DOHH2 (cell line): ENCODE results near the gene ZNF154.

ENCODE experiments used
- H3F3A ChIP-seq: fragments of 200-600 bp; sonication (generic), shearing (Covaris generic); 2 replicates; pipeline ENCODE4 v1.6.0; 2016; ENCODE audit warnings: antibody characterized with exemption, mild to moderate bottlenecking; ENCODE audit not compliant: control insufficient read depth, insufficient read depth
- H3K27ac ChIP-seq: fragments of 200-600 bp; sonication (generic); 2 replicates; pipeline ENCODE4 v1.5.1; 2014; ENCODE audit warnings: low read depth, mild to moderate bottlenecking, low read length, moderate library complexity
- H3K27me3 ChIP-seq: fragments of 200-600 bp; sonication (generic); 2 replicates; pipeline ENCODE4 v1.6.1; 2014; ENCODE audit warnings: mild to moderate bottlenecking, low read length, mixed read lengths; ENCODE audit not compliant: control insufficient read depth
- H3K36me3 ChIP-seq: fragments of 200-600 bp; sonication (generic); 2 replicates; pipeline ENCODE4 v1.6.1; 2014; ENCODE audit warnings: mild to moderate bottlenecking, low read length, moderate library complexity, mixed read lengths; ENCODE audit not compliant: control insufficient read depth
- H3K4me1 ChIP-seq: fragments of 200-600 bp; sonication (generic); 2 replicates; pipeline ENCODE4 v1.6.1; 2014; ENCODE audit warnings: mild to moderate bottlenecking, low read length, mixed read lengths; ENCODE audit not compliant: control insufficient read depth
- H3K4me2 ChIP-seq: fragments of 200-600 bp; sonication (generic); 2 replicates; pipeline ENCODE4 v1.6.0; 2014; ENCODE audit warnings: mild to moderate bottlenecking, low read length, moderate library complexity
- H3K4me3 ChIP-seq: fragments of 200-600 bp; sonication (generic); 2 replicates; pipeline ENCODE4 v1.5.1; 2014; ENCODE audit warnings: mild to moderate bottlenecking, low read length, mixed read lengths
- H3K79me2 ChIP-seq: fragments of 200-600 bp; sonication (generic); 2 replicates; pipeline ENCODE4 v1.6.1; 2014; ENCODE audit warnings: mild to moderate bottlenecking, low read length, mixed read lengths; ENCODE audit not compliant: control insufficient read depth
- H3K9me2 ChIP-seq: fragments of 200-600 bp; sonication (generic); replicated peaks from 2 replicates; pipeline ENCODE4 v1.6.1; 2014; ENCODE audit warnings: mild to moderate bottlenecking, low read length, mixed read lengths; ENCODE audit not compliant: control insufficient read depth
- H3K9me3 ChIP-seq: fragments of 200-600 bp; sonication (generic); 2 replicates; pipeline ENCODE4 v1.6.1; 2014; ENCODE audit warnings: antibody characterized with exemption, low read length, mixed read lengths; ENCODE audit not compliant: control insufficient read depth, insufficient read depth
- H4K20me1 ChIP-seq: fragments of 200-600 bp; sonication (generic); 2 replicates; pipeline ENCODE4 v1.6.0; 2014; ENCODE audit warnings: low read depth, mild to moderate bottlenecking, antibody characterized with exemption, low read length, moderate library complexity; ENCODE audit not compliant: control insufficient read depth, insufficient read depth
- EZH2phosphoT487 ChIP-seq: fragments of 200-600 bp; sonication (generic); IDR thresholded peaks from 2 replicates; pipeline ENCODE4 v1.6.1; 2017; ENCODE audit warnings: borderline replicate concordance, mild to moderate bottlenecking, antibody characterized with exemption, low read length, moderate library complexity, mixed read lengths
- TF ChIP-seq, protein P1 (sequence below): fragments of 200-600 bp; sonication (generic); IDR thresholded peaks from one replicate; pipeline ENCODE4 v1.5.1; 2014; ENCODE audit warnings: antibody characterized with exemption, mild to moderate bottlenecking, low read depth, low read length; ENCODE audit not compliant: poor library complexity, severe bottlenecking

Gene ZNF154

DNA sequence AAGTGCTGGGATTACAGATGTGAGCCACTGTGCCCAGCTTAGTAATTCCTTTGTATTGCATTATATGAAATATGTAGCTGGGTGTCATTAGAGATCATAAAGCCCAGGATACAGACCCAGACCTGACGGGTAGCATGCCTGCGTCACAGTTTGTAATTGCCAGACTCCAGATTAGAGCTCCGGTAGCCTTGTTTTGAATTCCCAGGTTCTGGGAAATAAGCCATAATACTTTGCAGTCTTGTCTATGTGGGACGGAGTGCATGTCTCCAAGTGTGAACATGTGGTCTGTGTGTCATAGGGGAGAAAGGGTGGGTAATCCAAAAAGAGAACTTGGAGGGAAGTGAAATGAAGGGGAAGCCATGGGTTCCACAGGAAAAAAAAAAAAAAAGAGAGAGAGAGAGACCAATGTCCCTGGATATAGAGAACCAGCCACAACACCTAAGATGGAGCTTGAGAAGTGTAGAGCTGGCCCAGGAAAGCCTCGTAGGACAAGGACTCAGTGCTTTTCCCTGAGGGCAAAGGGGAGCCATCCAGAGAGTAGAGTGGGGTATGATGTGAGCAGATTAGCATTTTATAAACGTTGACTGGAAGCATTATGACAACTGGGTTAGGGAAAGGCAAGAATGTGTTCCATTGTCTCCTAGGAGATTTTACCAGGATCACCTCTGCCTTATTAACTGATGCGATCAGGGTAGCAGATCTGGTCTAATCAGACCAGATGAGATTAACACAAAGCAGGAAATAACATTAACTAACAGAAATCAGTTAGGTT lies 37.7 kb downstream of the ZNF154 start:
- no peak overlapping the region for H3K4me2 ChIP-seq
- H3K9me2 ChIP-seq, result no peaks in the 10 kb centered on the region
- no peaks in the 10 kb centered on the region for H3K36me3 ChIP-seq
- no peaks in the 10 kb centered on the region for H3K79me2 ChIP-seq
- TF ChIP-seq EZH2phosphoT487, result no peak
- TF ChIP-seq, protein P1, sequence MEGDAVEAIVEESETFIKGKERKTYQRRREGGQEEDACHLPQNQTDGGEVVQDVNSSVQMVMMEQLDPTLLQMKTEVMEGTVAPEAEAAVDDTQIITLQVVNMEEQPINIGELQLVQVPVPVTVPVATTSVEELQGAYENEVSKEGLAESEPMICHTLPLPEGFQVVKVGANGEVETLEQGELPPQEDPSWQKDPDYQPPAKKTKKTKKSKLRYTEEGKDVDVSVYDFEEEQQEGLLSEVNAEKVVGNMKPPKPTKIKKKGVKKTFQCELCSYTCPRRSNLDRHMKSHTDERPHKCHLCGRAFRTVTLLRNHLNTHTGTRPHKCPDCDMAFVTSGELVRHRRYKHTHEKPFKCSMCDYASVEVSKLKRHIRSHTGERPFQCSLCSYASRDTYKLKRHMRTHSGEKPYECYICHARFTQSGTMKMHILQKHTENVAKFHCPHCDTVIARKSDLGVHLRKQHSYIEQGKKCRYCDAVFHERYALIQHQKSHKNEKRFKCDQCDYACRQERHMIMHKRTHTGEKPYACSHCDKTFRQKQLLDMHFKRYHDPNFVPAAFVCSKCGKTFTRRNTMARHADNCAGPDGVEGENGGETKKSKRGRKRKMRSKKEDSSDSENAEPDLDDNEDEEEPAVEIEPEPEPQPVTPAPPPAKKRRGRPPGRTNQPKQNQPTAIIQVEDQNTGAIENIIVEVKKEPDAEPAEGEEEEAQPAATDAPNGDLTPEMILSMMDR, result no peak
- H4K20me1 ChIP-seq, result no peaks in the 10 kb centered on the region
- H3K4me1 ChIP-seq, result no peaks in the 10 kb centered on the region
- H3K9me3 ChIP-seq, result peaks cover 4% of the 10 kb centered on the region; the same call in 1 of the 2 replicates
- no peak overlapping the region for H3K4me3 ChIP-seq
- no peaks in the 10 kb centered on the region for H3F3A ChIP-seq
- no peak overlapping the region for H3K27ac ChIP-seq
- no peaks in the 10 kb centered on the region for H3K27me3 ChIP-seq

DNA sequence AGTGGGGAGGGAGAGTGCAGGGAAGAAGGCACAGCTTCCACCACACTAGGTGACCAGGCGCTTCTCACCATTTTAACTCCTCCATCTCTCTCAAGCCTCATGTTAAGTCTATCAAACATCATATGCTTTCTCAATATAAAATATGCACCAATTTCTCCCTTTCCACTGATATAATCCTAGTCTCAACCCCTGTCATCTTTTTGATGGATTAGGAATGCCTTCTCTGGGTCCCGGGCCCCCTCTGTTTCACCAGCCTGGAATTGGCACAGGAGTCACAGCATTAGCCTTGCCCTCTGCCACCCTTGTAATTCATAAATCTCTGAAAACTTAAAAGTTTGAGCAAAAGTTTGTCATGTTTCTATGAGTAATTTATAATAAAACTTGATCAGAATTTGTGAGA lies 40.4 kb downstream of the ZNF154 start, which contains the start of gene ZSCAN4:
ZSCAN4 (plus strand) TSS at position 301 of the 400 bp plus-strand sequence. CDS start 7,211 bp downstream, outside the sequence.
- H3K9me3 ChIP-seq, result peaks cover 18% of the 10 kb centered on the region; the same call in 1 of the 2 replicates
- H4K20me1 ChIP-seq, result no peaks in the 10 kb centered on the region
- no peaks in the 10 kb centered on the region for H3K27me3 ChIP-seq
- no peak within 1 kb of the TSS for H3K27ac ChIP-seq
- H3K36me3 ChIP-seq, result no peaks in the 10 kb centered on the region
- no peaks in the 10 kb centered on the region for H3F3A ChIP-seq
- no peaks in the 10 kb centered on the region for H3K79me2 ChIP-seq
- TF ChIP-seq, protein P1, result no peak
- no peak for TF ChIP-seq EZH2phosphoT487
- no peak within 1 kb of the TSS for H3K4me3 ChIP-seq
- H3K4me1 ChIP-seq, result no peaks in the 10 kb centered on the region
- no peak within 1 kb of the TSS for H3K4me2 ChIP-seq
- no peaks in the 10 kb centered on the region for H3K9me2 ChIP-seq

DNA sequence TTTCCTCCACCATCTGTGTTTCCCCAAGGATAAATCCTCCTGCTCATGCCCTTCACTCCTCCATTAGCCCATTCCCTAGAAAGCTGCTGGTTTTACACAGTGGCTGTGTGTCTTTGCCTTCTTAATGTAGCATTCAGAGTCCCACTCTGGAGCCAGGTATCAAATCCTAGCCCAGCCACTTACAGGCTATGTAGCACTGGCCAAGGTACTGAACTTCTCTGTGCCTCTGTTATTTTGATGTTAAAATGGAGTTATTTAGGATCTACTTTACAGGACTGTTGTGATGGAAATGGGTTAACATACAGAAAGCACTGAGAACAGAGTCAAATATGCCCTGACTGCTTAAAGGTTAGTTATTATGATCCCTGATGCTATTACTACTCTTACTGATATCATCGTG lies 41.8 kb downstream of the ZNF154 start:
- Histone ChIP-seq H3K4me2 (no peak overlapping the region), H3K36me3 (no peaks in the 10 kb centered on the region), H3K4me1 (no peaks in the 10 kb centered on the region), H3F3A (no peaks in the 10 kb centered on the region), H4K20me1 (no peaks in the 10 kb centered on the region), H3K4me3 (no peak overlapping the region), H3K27ac (no peak overlapping the region), H3K27me3 (no peaks in the 10 kb centered on the region), H3K9me3 (peaks cover 18% of the 10 kb centered on the region; the same call in 1 of the 2 replicates), H3K79me2 (no peaks in the 10 kb centered on the region), H3K9me2 (no peaks in the 10 kb centered on the region)
- TF ChIP-seq, protein P1, result no peak
- TF ChIP-seq EZH2phosphoT487, result no peak
